Measurements from ENCODE around the gene VEZT. TPM values are rescaled to one million over a fixed set of nuclear protein-coding genes. Genes with fewer than 3 reads are reported as not detected.
A peak's percentile ranks its signal among the peaks of the same experiment; 100 is the strongest.

VEZT gene
- total RNA-seq, 4 donors from 2014 or later: 76.5 to 121 (median 95.2) TPM

- H3K4me1 ChIP-seq: peaks cover 0 to 26% (median 3%) of the 10 kb centered on the region in 4 donors
- H3K27ac ChIP-seq: peak overlapping the region in 3 of 4 donors; percentile 63 to 74 (median 71)
- no peaks in the 10 kb centered on the region for H3K27me3 ChIP-seq
- H3K36me3 ChIP-seq: no peaks in the 10 kb centered on the region
- H3K4me3 ChIP-seq: peak overlapping the region in 2 of 4 donors; percentile 21 to 30
- peak in 1 of 2 donors; percentile 22 for TF ChIP-seq POLR2A (IDR thresholded peaks at IDR 0.05)
- TF ChIP-seq, protein P1, sequence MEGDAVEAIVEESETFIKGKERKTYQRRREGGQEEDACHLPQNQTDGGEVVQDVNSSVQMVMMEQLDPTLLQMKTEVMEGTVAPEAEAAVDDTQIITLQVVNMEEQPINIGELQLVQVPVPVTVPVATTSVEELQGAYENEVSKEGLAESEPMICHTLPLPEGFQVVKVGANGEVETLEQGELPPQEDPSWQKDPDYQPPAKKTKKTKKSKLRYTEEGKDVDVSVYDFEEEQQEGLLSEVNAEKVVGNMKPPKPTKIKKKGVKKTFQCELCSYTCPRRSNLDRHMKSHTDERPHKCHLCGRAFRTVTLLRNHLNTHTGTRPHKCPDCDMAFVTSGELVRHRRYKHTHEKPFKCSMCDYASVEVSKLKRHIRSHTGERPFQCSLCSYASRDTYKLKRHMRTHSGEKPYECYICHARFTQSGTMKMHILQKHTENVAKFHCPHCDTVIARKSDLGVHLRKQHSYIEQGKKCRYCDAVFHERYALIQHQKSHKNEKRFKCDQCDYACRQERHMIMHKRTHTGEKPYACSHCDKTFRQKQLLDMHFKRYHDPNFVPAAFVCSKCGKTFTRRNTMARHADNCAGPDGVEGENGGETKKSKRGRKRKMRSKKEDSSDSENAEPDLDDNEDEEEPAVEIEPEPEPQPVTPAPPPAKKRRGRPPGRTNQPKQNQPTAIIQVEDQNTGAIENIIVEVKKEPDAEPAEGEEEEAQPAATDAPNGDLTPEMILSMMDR (IDR thresholded peaks at IDR 0.05): no peak
- H3K9me3 ChIP-seq: no peaks in the 10 kb centered on the region
- no peak for DNase-seq
Observed at GRCh38 chr12:95200128-95200894, 17.3 kb upstream of the VEZT start.

DNA sequence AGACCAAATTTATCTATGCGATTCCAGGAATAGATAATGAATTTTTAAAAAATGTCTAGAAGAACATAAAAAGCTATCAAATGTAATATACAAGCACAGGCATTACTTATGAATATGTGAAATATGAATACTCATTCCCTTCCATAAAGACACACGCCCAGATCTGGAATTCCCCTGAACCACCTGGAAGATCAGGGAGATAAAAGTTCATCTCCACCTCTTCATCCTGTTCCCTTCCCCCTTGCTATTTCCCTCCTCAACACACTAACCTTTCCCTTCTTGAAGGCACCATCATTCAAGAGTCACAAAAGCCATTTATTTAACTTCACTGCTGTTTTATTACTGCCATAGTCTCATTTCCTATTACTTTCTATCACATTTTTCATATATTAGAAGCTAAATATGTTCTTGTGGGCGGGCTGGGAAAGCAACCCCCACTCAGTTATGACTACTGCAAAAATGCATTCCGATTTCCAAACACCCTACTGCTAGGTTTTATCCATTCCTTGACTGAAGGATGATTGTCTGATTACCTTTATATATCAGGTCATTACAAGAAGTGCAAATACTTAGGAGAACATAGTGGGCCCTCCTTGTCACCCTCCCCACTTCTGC, 16.4 kb upstream of the VEZT start:
- Histone ChIP-seq H3K27ac (peak overlapping the region in 3 of 4 donors; percentile 63 to 74 (median 71)), H3K4me3 (peak overlapping the region in 1 of 4 donors; percentile 21)

GRCh38 chr12:95202691-95203486, 14.7 kb upstream of the VEZT start:
- no peak for DNase-seq
- H3K27ac ChIP-seq: peak overlapping the region in 2 of 4 donors; percentile 15 to 65
- H3K4me3 ChIP-seq: no peak overlapping the region
- no peak for TF ChIP-seq POLR2A (IDR thresholded peaks at IDR 0.05)
- TF ChIP-seq, protein P1 (IDR thresholded peaks at IDR 0.05): no peak
- H3K36me3 ChIP-seq: no peaks in the 10 kb centered on the region
- H3K9me3 ChIP-seq: no peaks in the 10 kb centered on the region
- no peaks in the 10 kb centered on the region for H3K27me3 ChIP-seq
- peaks cover 0 to 33% (median 3%) of the 10 kb centered on the region in 4 donors for H3K4me1 ChIP-seq

More for the DNA sequence above, 16.4 kb upstream of the VEZT start:
- TF ChIP-seq POLR2A (IDR thresholded peaks at IDR 0.05): no peak
- H3K27me3 ChIP-seq: no peaks in the 10 kb centered on the region
- H3K36me3 ChIP-seq: no peaks in the 10 kb centered on the region
- H3K4me1 ChIP-seq: peaks cover 0 to 31% (median 3%) of the 10 kb centered on the region in 4 donors
- no peaks in the 10 kb centered on the region for H3K9me3 ChIP-seq
- DNase-seq: peak in 1 of 3 donors; percentile 63

- no peak for DNase-seq
- TF ChIP-seq, protein P1 (IDR thresholded peaks at IDR 0.05): no peak
- no peak for TF ChIP-seq POLR2A (IDR thresholded peaks at IDR 0.05)
- peak overlapping the region in 2 of 4 donors; percentile 15 to 65 for H3K27ac ChIP-seq
- no peaks in the 10 kb centered on the region for H3K27me3 ChIP-seq
- H3K4me1 ChIP-seq: peaks cover 0 to 33% (median 3%) of the 10 kb centered on the region in 4 donors
- H3K4me3 ChIP-seq: no peak overlapping the region
- H3K9me3 ChIP-seq: no peaks in the 10 kb centered on the region
- H3K36me3 ChIP-seq: peaks cover 0 to 6% (median 0%) of the 10 kb centered on the region in 3 donors
Observed at GRCh38 chr12:95203487-95204030, 14.0 kb upstream of the VEZT start.

DNA sequence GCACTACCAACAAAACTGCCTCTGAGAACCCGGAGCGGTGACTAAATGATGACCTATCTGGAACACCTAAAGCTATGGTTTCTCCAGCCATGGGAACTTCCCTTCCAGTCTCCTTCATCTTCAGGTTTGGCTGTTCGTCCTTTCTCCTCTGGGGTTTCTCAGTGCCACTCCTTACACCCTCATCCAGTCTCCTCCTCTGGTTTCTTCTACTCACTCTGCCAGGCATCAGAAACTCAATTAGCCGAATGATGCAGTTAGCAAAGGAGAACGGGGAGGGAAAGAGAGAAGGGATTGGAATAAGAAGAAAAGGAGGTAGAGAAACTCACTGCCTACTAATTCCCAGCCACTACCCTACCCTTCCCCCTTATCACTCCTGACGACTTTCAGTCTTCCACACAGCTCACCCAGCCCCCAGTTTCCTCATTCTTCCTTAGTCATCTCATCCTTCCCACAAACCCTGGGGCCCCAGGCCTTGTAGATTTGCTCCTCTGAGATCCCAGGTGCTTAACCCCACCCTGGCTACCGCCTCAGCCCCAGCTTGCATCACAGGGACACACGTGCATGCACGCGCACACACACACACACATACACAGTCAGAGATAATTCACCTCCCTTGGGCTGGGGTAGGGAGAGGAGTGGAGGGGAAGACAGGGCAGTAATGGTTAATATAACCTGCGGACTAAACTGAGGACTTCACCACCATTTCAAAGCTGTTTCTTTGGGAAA, 13.3 kb upstream of the VEZT start:
- Histone ChIP-seq H3K27me3 (no peaks in the 10 kb centered on the region), H3K4me3 (no peak overlapping the region), H3K27ac (peak overlapping the region; percentile 18 to 65 (median 40)), H3K9me3 (no peaks in the 10 kb centered on the region), H3K36me3 (peaks cover 0 to 7% (median 0%) of the 10 kb centered on the region in 3 donors), H3K4me1 (peaks cover 0 to 33% (median 3%) of the 10 kb centered on the region in 4 donors)
- peak in 2 of 3 donors; percentile 56 to 77 for DNase-seq
- no peak for TF ChIP-seq POLR2A (IDR thresholded peaks at IDR 0.05)
- TF ChIP-seq, protein P1 (IDR thresholded peaks at IDR 0.05): no peak
